H1 (cell line): ENCODE results near the gene STAMBP. TPM values are rescaled to one million over a fixed set of nuclear protein-coding genes. Genes with fewer than 3 reads are reported as not detected.

ENCODE experiments used
- CTCF ChIA-PET: fragments of 300-600 bp; sonication (Branson Sonifier 250); formaldehyde crosslinking; loops from one replicate; lab custom pipeline; 2021; ENCODE audit not compliant: partially characterized antibody; lab: Charles Lee
- POLR2A ChIA-PET: fragments of 300-600 bp; sonication (Branson Sonifier 250); formaldehyde crosslinking; loops from one replicate; lab custom pipeline; 2021; ENCODE audit warnings: inconsistent platforms; ENCODE audit not compliant: partially characterized antibody; lab: Charles Lee
- DNase-seq, 2 experiments: peaks; one replicate each; pipeline versions ENCODE4 v3.0.0 to v3.0.0-alpha.2; 2010 to 2022; ENCODE audit warnings: low spot score in 2 of 2, low read depth in 1 of 2, mixed read lengths in 1 of 2
- FAIRE-seq: peaks from 2 replicates; lab custom pipeline; 2011; peaks lifted over from hg19 to GRCh38; lab: Jason Lieb, UNC
- H2AFZ ChIP-seq: 2 replicates; pipeline ENCODE4 v1.8.1; 2012; ENCODE audit warnings: low read length, inconsistent platforms
- H2AK5ac ChIP-seq: 2 replicates; pipeline ENCODE4 v1.6.1; 2013; ENCODE audit warnings: low read depth, low read length
- H2BK120ac ChIP-seq: replicated peaks from 2 replicates; pipeline ENCODE3; 2013; ENCODE audit warnings: low read depth, low read length, inconsistent platforms
- H2BK12ac ChIP-seq: 2 replicates; pipeline ENCODE4 v1.6.1; 2013; ENCODE audit warnings: low read depth, low read length
- H2BK15ac ChIP-seq: 2 replicates; pipeline ENCODE4 v1.6.1; 2013; ENCODE audit warnings: low read length
- H2BK20ac ChIP-seq: 2 replicates; pipeline ENCODE4 v1.6.1; 2013; ENCODE audit warnings: low read length
- H2BK5ac ChIP-seq: 2 replicates; pipeline ENCODE4 v1.6.1; 2013; ENCODE audit warnings: low read depth, low read length
- H3K14ac ChIP-seq: 2 replicates; pipeline ENCODE4 v1.6.1; 2013; ENCODE audit warnings: inconsistent platforms; ENCODE audit not compliant: insufficient read length
- H3K18ac ChIP-seq: 2 replicates; pipeline ENCODE4 v1.6.1; 2013; ENCODE audit warnings: low read length; ENCODE audit errors: extremely low read depth
- H3K23ac ChIP-seq: 2 replicates; pipeline ENCODE4 v1.6.1; 2013; ENCODE audit warnings: inconsistent platforms; ENCODE audit not compliant: insufficient read length
- H3K23me2 ChIP-seq: 2 replicates; pipeline ENCODE4 v1.6.1; 2013; ENCODE audit warnings: low read depth, low read length
- H3K27ac ChIP-seq: 2 replicates; pipeline ENCODE4 v1.6.1; 2011; ENCODE audit warnings: low read depth, low read length, inconsistent platforms
- H3K27me3 ChIP-seq, 4 experiments: replicated peaks in 1 of 4; 1 replicate in 1 of 4; 2 replicates in 3 of 4; pipeline versions ENCODE4 v1.6.1 to v1.8.1; 2011 to 2013; ENCODE audit warnings: low read length in 3 of 4, mild to moderate bottlenecking in 3 of 4, inconsistent platforms in 2 of 4, mixed read lengths in 2 of 4, moderate library complexity in 1 of 4; ENCODE audit not compliant: control insufficient read depth in 3 of 4, insufficient read depth in 3 of 4; ENCODE audit errors: extremely low read depth in 1 of 4
- H3K36me3 ChIP-seq, 4 experiments: 2 replicates each; pipeline versions ENCODE4 v1.6.1 to v1.8.1; 2011 to 2013; ENCODE audit warnings: mild to moderate bottlenecking in 4 of 4, low read length in 3 of 4, moderate library complexity in 2 of 4, control low read depth in 1 of 4, inconsistent platforms in 1 of 4; ENCODE audit not compliant: insufficient read depth in 4 of 4, control insufficient read depth in 2 of 4
- H3K4ac ChIP-seq: replicated peaks from 2 replicates; pipeline ENCODE3; 2013; ENCODE audit warnings: low read length, low read depth, mixed read lengths, inconsistent platforms; ENCODE audit not compliant: insufficient read length
- H3K4me1 ChIP-seq, 4 experiments: replicated peaks in 1 of 4; 1 replicate in 1 of 4; 2 replicates in 3 of 4; pipeline versions ENCODE4 v1.6.1 to v1.8.1; 2011 to 2013; ENCODE audit warnings: low read length in 3 of 4, inconsistent platforms in 2 of 4, mixed read lengths in 1 of 4; ENCODE audit not compliant: insufficient read depth in 4 of 4, control insufficient read depth in 3 of 4
- H3K4me2 ChIP-seq, 2 experiments: 2 replicates each; pipeline versions ENCODE4 v1.6.1 to v1.8.1; 2011 to 2013; ENCODE audit warnings: low read depth in 2 of 2, low read length in 2 of 2, control low read depth in 1 of 2, inconsistent platforms in 1 of 2, mild to moderate bottlenecking in 1 of 2; ENCODE audit not compliant: insufficient read depth in 1 of 2
- H3K4me3 ChIP-seq, 4 experiments: fragments of 200-600, 300-600 bp in 1 of 4; sonication (generic), shearing (Covaris generic), sonication (Bioruptor Twin) in 1 of 4; 2 replicates each; pipeline versions ENCODE4 v1.5.1 to v1.8.1; 2011 to 2016; ENCODE audit warnings: low read length in 4 of 4, low read depth in 3 of 4, control low read depth in 2 of 4, inconsistent platforms in 2 of 4, mild to moderate bottlenecking in 2 of 4, mixed read lengths in 1 of 4, moderate library complexity in 1 of 4; ENCODE audit not compliant: insufficient read depth in 2 of 4; ENCODE audit errors: extremely low read depth in 1 of 4
- H3K56ac ChIP-seq: replicated peaks from 2 replicates; pipeline ENCODE3; 2013; ENCODE audit warnings: low read depth, mild to moderate bottlenecking, mixed read lengths, low read length, inconsistent platforms; ENCODE audit not compliant: insufficient read length
- H3K79me1 ChIP-seq: 2 replicates; pipeline ENCODE4 v1.6.1; 2013; ENCODE audit warnings: low read depth, low read length, control low read depth
- H3K79me2 ChIP-seq, 2 experiments: 2 replicates each; pipeline versions ENCODE4 v1.6.1 to v1.8.1; 2012 to 2013; ENCODE audit warnings: low read length in 2 of 2, mild to moderate bottlenecking in 2 of 2, inconsistent platforms in 1 of 2; ENCODE audit not compliant: insufficient read depth in 2 of 2, control insufficient read depth in 1 of 2
- H3K9ac ChIP-seq, 4 experiments: replicated peaks in 1 of 4; 1 replicate in 1 of 4; 2 replicates in 3 of 4; pipeline versions ENCODE4 v1.6.1 to v1.8.1; 2011 to 2013; ENCODE audit warnings: low read depth in 3 of 4, low read length in 3 of 4, control low read depth in 2 of 4, mild to moderate bottlenecking in 2 of 4, moderate library complexity in 2 of 4, inconsistent platforms in 1 of 4; ENCODE audit errors: extremely low read depth in 1 of 4
- H3K9me3 ChIP-seq, 2 experiments: 2 replicates each; pipeline versions ENCODE4 v1.6.1 to v1.8.1; 2012 to 2013; ENCODE audit warnings: mild to moderate bottlenecking in 2 of 2, moderate library complexity in 2 of 2, control low read depth in 1 of 2, inconsistent platforms in 1 of 2, low read depth in 1 of 2, low read length in 1 of 2, mixed read lengths in 1 of 2; ENCODE audit not compliant: insufficient read depth in 2 of 2
- H4K20me1 ChIP-seq, 2 experiments: replicated peaks in 1 of 2; 2 replicates each; pipeline versions ENCODE3 to v1.8.1; 2011 to 2013; ENCODE audit warnings: inconsistent platforms in 2 of 2, low read length in 2 of 2, mild to moderate bottlenecking in 1 of 2; ENCODE audit not compliant: insufficient read depth in 2 of 2, control insufficient read depth in 1 of 2
- H4K5ac ChIP-seq: 2 replicates; pipeline ENCODE4 v1.6.1; 2013; ENCODE audit warnings: low read length, low read depth, mixed read lengths, inconsistent platforms; ENCODE audit not compliant: insufficient read length
- H4K8ac ChIP-seq: 2 replicates; pipeline ENCODE4 v1.8.0; 2013; ENCODE audit warnings: mild to moderate bottlenecking, moderate library complexity, low read length, inconsistent platforms; ENCODE audit not compliant: insufficient read depth; ENCODE audit errors: extremely low read depth
- H4K91ac ChIP-seq: replicated peaks from 2 replicates; pipeline ENCODE3; 2013; ENCODE audit warnings: low read length, mixed read lengths, inconsistent platforms; ENCODE audit not compliant: insufficient read length
- ATF3 ChIP-seq: IDR thresholded peaks from 2 replicates; pipeline ENCODE4 v1.6.1; 2011; ENCODE audit warnings: low read depth, mild to moderate bottlenecking, low read length; ENCODE audit not compliant: insufficient read depth
- CBX5 ChIP-seq: fragments of 300-800, 300-1000 bp; sonication (generic); IDR thresholded peaks from 2 replicates; pipeline ENCODE4 v1.7.1; 2016; ENCODE audit warnings: antibody characterized with exemption, low read length, low read depth
- EP300 ChIP-seq, 2 experiments: IDR thresholded peaks; 1 replicate in 1 of 2; 2 replicates in 1 of 2; pipeline ENCODE4 v1.6.1; 2011 to 2012; ENCODE audit warnings: low read depth in 2 of 2, low read length in 2 of 2, mild to moderate bottlenecking in 2 of 2, borderline replicate concordance in 1 of 2, inconsistent platforms in 1 of 2, moderate library complexity in 1 of 2
- FOSL1 ChIP-seq: IDR thresholded peaks from 2 replicates; pipeline ENCODE4 v1.6.1; 2011; ENCODE audit warnings: mild to moderate bottlenecking, low read depth, low read length, moderate library complexity; ENCODE audit not compliant: insufficient read depth
- MAFK ChIP-seq: IDR thresholded peaks from 2 replicates; pipeline ENCODE4 v1.6.1; 2012; ENCODE audit warnings: low read depth, mild to moderate bottlenecking, improper control_type of control experiment, low read length
- POLR2A ChIP-seq, 2 experiments: IDR thresholded peaks; 1 replicate in 1 of 2; 2 replicates in 1 of 2; pipeline ENCODE4 v1.6.1; 2011; ENCODE audit warnings: low read depth in 2 of 2, low read length in 2 of 2, mild to moderate bottlenecking in 2 of 2; ENCODE audit errors: control extremely low read depth in 1 of 2
- POLR2AphosphoS5 ChIP-seq: IDR thresholded peaks from 2 replicates; pipeline ENCODE4 v1.6.1; 2011; ENCODE audit warnings: low read depth, low read length
- RBBP5 ChIP-seq: IDR thresholded peaks from 2 replicates; pipeline ENCODE4 v1.7.1; 2012; ENCODE audit warnings: low read depth, mild to moderate bottlenecking, inconsistent platforms, low read length, moderate library complexity, borderline replicate concordance
- SP4 ChIP-seq: IDR thresholded peaks from 2 replicates; pipeline ENCODE4 v1.6.1; 2012; ENCODE audit warnings: low read length, inconsistent platforms
- SRF ChIP-seq: IDR thresholded peaks from 2 replicates; pipeline ENCODE4 v1.6.1; 2011; ENCODE audit warnings: mild to moderate bottlenecking, low read depth, low read length, moderate library complexity
- TAF7 ChIP-seq: optimal IDR thresholded peaks from 2 replicates; pipeline ENCODE3; 2011; ENCODE audit warnings: low read depth, mild to moderate bottlenecking, inconsistent platforms, low read length, moderate library complexity, borderline replicate concordance
- TCF12 ChIP-seq: IDR thresholded peaks from 2 replicates; pipeline ENCODE4 v1.6.1; 2011; ENCODE audit warnings: low read depth, mild to moderate bottlenecking, low read length
- WGBS, 2 experiments: shearing (Covaris generic) in 1 of 2; methylation state at CpG; one replicate each; pipeline versions ENCODE4 v1.1.6 to v1.1.7; 2013 to 2015; ENCODE audit warnings: low lambda C conversion rate in 2 of 2, mixed read lengths in 2 of 2, inconsistent platforms in 1 of 2, low coverage in 1 of 2, missing lambda C conversion rate in 1 of 2; ENCODE audit not compliant: insufficient replicate concordance in 2 of 2, insufficient coverage in 1 of 2, insufficient read length in 1 of 2; ENCODE audit errors: extremely low coverage in 1 of 2, missing lambda C conversion rate in 1 of 2; 5-methylcytosine and 5-hydroxymethylcytosine counted together
- polyA plus RNA-seq, 7 experiments: library from polyadenylated mRNA; depleted of rRNA in 3 of 7; stranded (reverse) in 5 of 7; unstranded in 2 of 7; fragments of >200 nt in 5 of 7; fragments of 200-250 nt in 2 of 7; gene quantifications; 1 replicate in 5 of 7; 2 replicates in 1 of 7; 4 replicates in 1 of 7; pipeline versions ENCODE4 v1.2.1 to v1.2.3, GENCODE V29; 2011 to 2013; ENCODE audit warnings: missing spikeins in 2 of 7, mixed read lengths in 2 of 7
- total RNA-seq: library from RNA; stranded (reverse); fragmentation: NEBNext Ultra II Directional; extraction: Animal tissue kit (Norgen Biotek cat#: 25700); gene quantifications from 2 replicates; pipeline ENCODE4 v1.2.1, GENCODE V29; 2021
- TF ChIP-seq, protein P1 (sequence below): IDR thresholded peaks from 2 replicates; pipeline ENCODE4 v1.6.1; 2012; ENCODE audit warnings: inconsistent platforms

Gene STAMBP
- total and polyA plus RNA-seq, 2 of the 8 experiments (the other 6 are each of a cell fraction or from before 2014, with no cell fraction given), result 35.8 to 49.7 TPM

GRCh38 chr2:73915437-73915993 is 86.8 kb downstream of the STAMBP start:
- no peak overlapping the region for H2BK120ac ChIP-seq
- H2AFZ ChIP-seq, result no peak overlapping the region
- H3K14ac ChIP-seq, result no peak overlapping the region
- no peak overlapping the region for H2AK5ac ChIP-seq
- no peak overlapping the region for H2BK5ac ChIP-seq
- 96% methylated on average over 4 of the region's 5 CpGs; no CpG with 5 or more reads in 1 of the 2 experiments for WGBS, 2 experiments
- no peak overlapping the region for H3K18ac ChIP-seq
- H2BK20ac ChIP-seq, result no peak overlapping the region
- H3K27ac ChIP-seq, result no peak overlapping the region
- H3K23me2 ChIP-seq, result no peaks in the 10 kb centered on the region
- H2BK15ac ChIP-seq, result no peak overlapping the region
- no peak overlapping the region for H2BK12ac ChIP-seq
- H4K8ac ChIP-seq, result no peak overlapping the region
- H3K36me3 ChIP-seq, result no peaks in the 10 kb centered on the region
- no peak overlapping the region for H3K56ac ChIP-seq
- no peak for DNase-seq
- ChIA-PET POLR2A (no interaction called here), CTCF (interaction anchor here (0.6 kb wide), 1 partner anchor 264 kb away, joined by 4 read pairs; no protein-coding TSS in a partner anchor)
- H3K4ac ChIP-seq, result no peak overlapping the region
- H3K79me1 ChIP-seq, result no peaks in the 10 kb centered on the region
- H3K79me2 ChIP-seq, result no peaks in the 10 kb centered on the region
- no peak overlapping the region for H3K4me2 ChIP-seq
- no peak overlapping the region for H3K23ac ChIP-seq
- no peak overlapping the region for H4K5ac ChIP-seq
- H3K4me3 ChIP-seq, result no peak overlapping the region
- no peaks in the 10 kb centered on the region for H4K20me1 ChIP-seq
- no peaks in the 10 kb centered on the region for H3K4me1 ChIP-seq
- H3K9me3 ChIP-seq, result no peaks in the 10 kb centered on the region
- H3K9ac ChIP-seq, result no peak overlapping the region
- no peak overlapping the region for H4K91ac ChIP-seq
- no peaks in the 10 kb centered on the region for H3K27me3 ChIP-seq
- no peak for FAIRE-seq
- no peak for TF ChIP-seq FOSL1
- TF ChIP-seq MAFK, result no peak
- TF ChIP-seq SP4, result no peak
- no peak for TF ChIP-seq POLR2A (IDR thresholded peaks at IDR 0.05; ENCODE audit: control extremely low read depth in 1 of 2, low read depth in 2 of 2, low read length in 2 of 2)
- no peak for TF ChIP-seq RBBP5
- TF ChIP-seq, protein P1, sequence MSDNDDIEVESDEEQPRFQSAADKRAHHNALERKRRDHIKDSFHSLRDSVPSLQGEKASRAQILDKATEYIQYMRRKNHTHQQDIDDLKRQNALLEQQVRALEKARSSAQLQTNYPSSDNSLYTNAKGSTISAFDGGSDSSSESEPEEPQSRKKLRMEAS, result no peak
- no peak for TF ChIP-seq TAF7
- no peak for TF ChIP-seq POLR2AphosphoS5
- TF ChIP-seq EP300 (IDR thresholded peaks at IDR 0.05; ENCODE audit: borderline replicate concordance in 1 of 2, low read depth in 2 of 2, low read length in 2 of 2), result no peak
- no peak for TF ChIP-seq SRF
- no peak for TF ChIP-seq TCF12
- no peak for TF ChIP-seq ATF3
- no peak for TF ChIP-seq CBX5
